Epithelial cell of umbilical artery (primary cell): ENCODE results near the gene PKD2. TPM values are rescaled to one million over a fixed set of nuclear protein-coding genes. Genes with fewer than 3 reads are reported as not detected.

Experiments
- total RNA-seq: library from RNA; depleted of rRNA; stranded (reverse); fragments of >200 nt; gene quantifications from 2 replicates; pipeline ENCODE4 v1.2.3, GENCODE V29; 2014

Gene PKD2
- 24.4 and 41.3 TPM in 2 replicates for total RNA-seq

DNA sequence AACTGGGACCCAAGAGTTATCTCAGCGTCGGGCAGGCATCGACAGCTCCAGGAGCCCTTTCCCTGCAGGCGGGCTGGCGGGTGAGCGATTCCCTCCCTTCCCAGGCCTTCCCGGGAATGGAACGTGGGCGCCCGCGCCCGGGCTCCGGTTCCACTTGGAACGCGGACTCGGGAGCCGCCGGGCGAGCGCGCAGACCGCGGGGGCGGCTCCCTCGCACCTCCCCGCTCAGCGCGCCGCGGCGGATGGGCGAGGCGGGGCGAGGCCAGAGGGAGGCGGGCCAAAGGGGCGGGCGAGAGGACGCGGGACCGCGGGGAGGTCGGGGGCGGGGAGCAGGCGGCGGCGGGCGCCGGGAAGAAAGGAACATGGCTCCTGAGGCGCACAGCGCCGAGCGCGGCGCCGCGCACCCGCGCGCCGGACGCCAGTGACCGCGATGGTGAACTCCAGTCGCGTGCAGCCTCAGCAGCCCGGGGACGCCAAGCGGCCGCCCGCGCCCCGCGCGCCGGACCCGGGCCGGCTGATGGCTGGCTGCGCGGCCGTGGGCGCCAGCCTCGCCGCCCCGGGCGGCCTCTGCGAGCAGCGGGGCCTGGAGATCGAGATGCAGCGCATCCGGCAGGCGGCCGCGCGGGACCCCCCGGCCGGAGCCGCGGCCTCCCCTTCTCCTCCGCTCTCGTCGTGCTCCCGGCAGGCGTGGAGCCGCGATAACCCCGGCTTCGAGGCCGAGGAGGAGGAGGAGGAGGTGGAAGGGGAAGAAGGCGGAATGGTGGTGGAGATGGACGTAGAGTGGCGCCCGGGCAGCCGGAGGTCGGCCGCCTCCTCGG lies at the start of gene PKD2:
Gene PKD2, plus strand, starts transcription at position 332 of the 818 bp plus-strand sequence. Its CDS starts 99 bp downstream, at position 431.

DNA sequence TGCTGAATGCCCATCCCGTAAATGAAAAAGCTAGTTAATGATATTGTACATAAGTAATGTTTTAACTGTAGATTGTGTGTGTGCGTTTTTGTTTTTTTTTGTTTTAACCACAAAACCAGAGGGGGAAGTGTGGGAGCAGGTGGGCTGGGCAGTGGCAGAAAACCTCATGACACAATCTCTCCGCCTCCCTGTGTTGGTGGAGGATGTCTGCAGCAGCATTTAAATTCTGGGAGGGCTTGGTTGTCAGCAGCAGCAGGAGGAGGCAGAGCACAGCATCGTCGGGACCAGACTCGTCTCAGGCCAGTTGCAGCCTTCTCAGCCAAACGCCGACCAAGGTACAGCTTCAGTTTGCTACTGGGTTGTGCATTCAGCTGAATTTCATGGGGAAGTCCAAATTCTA lies 32.0 kb upstream of the PKD2 start, which contains the start of gene SPP1:
Gene SPP1, plus strand, starts transcription at position 249 of the 400 bp plus-strand sequence. CDS start 1,182 bp downstream, outside the sequence.

Other genes starting within 250 kb of the PKD2 start
- not detected in 2 replicates for gene IBSP, start 208.1 kb upstream of the PKD2 start, total RNA-seq
- gene MEPE, start 174.7 kb upstream of the PKD2 start, total RNA-seq: not detected in 2 replicates
- gene SPP1, start 31.9 kb upstream of the PKD2 start, total RNA-seq: 1.4 TPM in 1 of 2 replicates, not detected in the other
- gene ABCG2, start 151.0 kb downstream of the PKD2 start, total RNA-seq: 2.4 and 4.9 TPM in 2 replicates